Fibroblast of pulmonary artery (primary cell): ENCODE data around the gene C10orf53.

Experiments
- DNase-seq: peaks from one replicate; pipeline ENCODE4 v3.0.0-alpha.2; 2010; ENCODE audit warnings: low read depth
- H3K4me3 ChIP-seq: replicated peaks from 2 replicates; pipeline ENCODE4 v1.5.1; 2011; ENCODE audit warnings: low read depth, mild to moderate bottlenecking, control low read depth, low read length, moderate library complexity
- TF ChIP-seq, protein P1 (sequence below): IDR thresholded peaks from 2 replicates; pipeline ENCODE4 v1.5.1; 2011; ENCODE audit warnings: mild to moderate bottlenecking, control low read depth, low read length, inconsistent platforms; ENCODE audit errors: missing control alignments

C10orf53 gene

DNA sequence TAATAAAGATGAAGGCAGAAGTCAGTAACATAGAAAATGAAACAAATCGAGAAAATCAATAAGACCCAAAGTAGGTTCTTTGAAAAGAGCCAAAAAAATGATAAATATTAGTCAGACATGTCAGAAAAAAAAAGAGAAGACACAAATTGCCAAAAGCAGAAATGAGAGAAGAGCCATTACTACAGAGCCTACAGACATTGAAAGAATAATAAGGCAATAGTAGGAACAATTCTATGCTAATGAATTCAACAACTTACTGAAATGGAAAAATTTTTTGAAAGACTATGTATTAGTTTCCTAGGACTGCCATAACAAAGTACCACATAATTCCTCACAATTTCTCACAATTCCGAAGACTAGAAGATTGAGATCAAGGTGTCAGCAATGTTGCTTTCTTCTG lies 47.1 kb downstream of the C10orf53 start:
- TF ChIP-seq, protein P1, sequence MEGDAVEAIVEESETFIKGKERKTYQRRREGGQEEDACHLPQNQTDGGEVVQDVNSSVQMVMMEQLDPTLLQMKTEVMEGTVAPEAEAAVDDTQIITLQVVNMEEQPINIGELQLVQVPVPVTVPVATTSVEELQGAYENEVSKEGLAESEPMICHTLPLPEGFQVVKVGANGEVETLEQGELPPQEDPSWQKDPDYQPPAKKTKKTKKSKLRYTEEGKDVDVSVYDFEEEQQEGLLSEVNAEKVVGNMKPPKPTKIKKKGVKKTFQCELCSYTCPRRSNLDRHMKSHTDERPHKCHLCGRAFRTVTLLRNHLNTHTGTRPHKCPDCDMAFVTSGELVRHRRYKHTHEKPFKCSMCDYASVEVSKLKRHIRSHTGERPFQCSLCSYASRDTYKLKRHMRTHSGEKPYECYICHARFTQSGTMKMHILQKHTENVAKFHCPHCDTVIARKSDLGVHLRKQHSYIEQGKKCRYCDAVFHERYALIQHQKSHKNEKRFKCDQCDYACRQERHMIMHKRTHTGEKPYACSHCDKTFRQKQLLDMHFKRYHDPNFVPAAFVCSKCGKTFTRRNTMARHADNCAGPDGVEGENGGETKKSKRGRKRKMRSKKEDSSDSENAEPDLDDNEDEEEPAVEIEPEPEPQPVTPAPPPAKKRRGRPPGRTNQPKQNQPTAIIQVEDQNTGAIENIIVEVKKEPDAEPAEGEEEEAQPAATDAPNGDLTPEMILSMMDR: no peak
- H3K4me3 ChIP-seq: no peak overlapping the region

DNA sequence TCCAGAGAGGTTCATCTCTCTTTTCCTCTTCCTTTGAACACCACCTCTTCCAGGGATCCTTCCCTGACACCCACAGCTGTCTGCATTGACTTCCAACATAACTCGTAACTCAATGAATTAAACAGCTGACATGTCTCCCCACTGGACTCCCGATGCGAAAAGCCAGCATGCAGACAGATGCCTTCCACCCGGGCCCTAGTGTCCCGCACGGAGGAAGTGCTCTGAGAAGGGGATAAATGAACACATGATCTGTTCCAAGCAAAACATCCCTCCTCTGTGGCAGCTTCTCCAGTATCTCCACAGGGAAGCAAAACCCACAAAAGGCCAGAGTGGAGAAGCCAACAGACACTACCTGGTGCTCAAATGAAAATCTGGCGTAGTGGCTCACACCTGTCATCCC lies 54.4 kb downstream of the C10orf53 start:
- no peak for DNase-seq
- TF ChIP-seq, protein P1: no peak
- no peak overlapping the region for H3K4me3 ChIP-seq

More for the DNA sequence above, 47.1 kb downstream of the C10orf53 start:
- no peak for DNase-seq

DNA sequence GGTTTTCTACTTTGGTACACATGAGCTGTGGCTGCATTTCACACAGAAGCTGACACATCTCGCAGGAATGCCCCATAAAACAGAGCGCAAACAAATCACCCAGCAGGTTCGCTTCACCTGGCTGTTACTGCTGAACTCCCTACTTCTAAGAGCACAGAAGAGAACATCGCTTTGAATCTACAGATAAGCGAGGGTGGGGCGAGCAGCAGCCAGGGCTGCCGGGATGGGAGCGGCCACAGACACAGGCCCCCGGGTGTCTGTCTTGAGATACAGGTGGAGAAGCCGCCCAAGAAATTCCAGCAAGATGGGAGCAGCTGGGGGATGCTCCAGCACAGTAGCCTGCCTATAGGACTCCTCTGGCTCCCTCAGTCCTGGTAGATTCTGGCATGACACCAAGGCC lies 55.2 kb downstream of the C10orf53 start:
- TF ChIP-seq, protein P1: no peak
- no peak for DNase-seq
- H3K4me3 ChIP-seq: no peak overlapping the region

DNA sequence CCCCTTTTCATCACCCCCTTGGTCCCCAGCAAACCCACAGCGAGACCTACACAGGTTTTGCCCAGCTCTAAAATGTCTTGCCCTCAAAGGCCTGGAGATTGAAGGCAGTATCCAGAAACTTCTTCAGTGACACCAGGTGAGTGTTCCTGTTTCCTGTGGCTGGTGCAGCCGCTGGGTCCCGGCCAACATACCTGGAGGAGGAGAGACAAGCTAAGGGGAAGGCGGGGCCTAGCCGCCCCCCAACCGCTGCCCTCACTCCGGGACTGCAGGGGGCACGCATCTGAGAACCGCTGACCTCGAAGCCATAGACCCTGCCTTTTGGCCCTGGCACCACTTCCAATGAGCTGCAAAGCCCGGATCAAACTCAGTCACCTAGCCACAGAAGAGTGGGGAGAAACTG lies 55.7 kb downstream of the C10orf53 start:
- DNase-seq: no peak
- no peak overlapping the region for H3K4me3 ChIP-seq
- TF ChIP-seq, protein P1: no peak

DNA sequence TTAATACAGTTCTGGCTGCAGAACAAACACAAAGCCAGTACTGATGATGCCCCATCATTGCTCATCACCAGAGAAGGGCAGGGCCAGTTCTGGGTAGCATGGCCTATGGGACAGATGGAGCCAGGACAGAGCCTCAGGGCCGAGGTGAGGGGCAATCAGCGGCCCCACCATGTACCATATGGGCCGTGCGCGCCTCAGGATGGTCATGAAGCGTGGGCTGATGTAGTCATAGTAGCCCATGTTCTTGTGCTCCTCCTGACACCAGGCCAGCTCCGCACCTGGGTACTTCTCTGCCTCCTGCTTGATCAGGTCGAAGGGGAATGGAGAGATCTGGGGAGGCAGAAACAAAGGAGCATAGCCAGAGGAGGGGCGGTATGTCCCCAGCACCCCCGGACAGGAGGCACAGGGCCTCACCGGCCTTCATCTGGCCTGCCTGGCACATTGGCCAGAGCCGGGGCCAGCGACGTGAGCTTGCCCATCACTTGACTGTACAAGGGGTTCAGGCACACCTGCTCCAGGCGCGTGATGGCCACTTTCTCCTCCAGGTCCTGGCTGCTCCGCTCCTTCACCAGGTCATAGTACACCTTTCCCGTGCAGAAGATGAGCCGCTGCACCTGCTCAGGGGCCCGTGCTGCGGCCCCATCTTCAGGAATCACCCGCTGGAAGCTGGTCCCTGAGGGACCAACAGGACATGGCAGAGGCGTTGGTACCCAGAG lies 56.6 kb downstream of the C10orf53 start:
- no peak for DNase-seq
- no peak overlapping the region for H3K4me3 ChIP-seq
- TF ChIP-seq, protein P1: no peak

DNA sequence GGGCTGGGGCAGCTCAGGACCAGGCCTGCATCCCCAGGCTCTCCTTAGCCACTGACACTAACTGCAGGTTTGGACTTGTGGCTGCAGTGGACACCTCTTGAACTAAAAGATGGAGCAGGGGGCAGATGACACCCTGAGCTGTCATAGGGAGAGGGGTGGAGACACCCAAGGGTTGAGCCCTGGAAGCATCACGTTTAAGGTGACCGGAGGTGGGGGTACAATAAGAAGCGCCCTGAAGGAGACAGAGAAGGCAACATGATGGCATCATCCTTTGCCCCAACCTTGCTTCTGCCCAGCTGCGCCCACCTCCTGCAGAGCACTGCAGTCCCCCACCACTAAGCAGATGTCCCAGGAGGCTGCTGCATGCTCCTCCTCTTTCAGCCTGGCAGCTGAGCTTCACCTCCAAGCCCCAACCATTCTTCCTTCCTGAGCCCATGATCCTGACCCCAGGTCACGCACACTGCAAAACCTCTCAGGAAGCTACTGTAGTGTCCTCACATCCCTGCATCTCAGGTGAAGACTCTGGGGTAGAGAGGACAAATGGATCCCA lies 57.2 kb downstream of the C10orf53 start:
- no peak overlapping the region for H3K4me3 ChIP-seq
- DNase-seq: no peak
- TF ChIP-seq, protein P1: no peak
